Endothelial cell of umbilical vein (primary cell): ENCODE measurements around the gene RAB43. TPM values are rescaled to one million over a fixed set of nuclear protein-coding genes. Genes with fewer than 3 reads are reported as not detected.
"Not testable (repeated sequence)": the region's sequence is repeated elsewhere in the genome, so short reads cannot be mapped to it uniquely, and the experiment has no call there.

Source experiments
- BruUV-seq: library from RNA; stranded (reverse); fragments of 400-500 nt; replicated peaks from 2 replicates; lab custom pipeline; 2021; lab: Mats Ljungman, UMichigan
- CTCF ChIA-PET: fragments of 300-600, 350-600 bp; sonication (Branson Sonifier 250); formaldehyde crosslinking; loops from one replicate; lab custom pipeline; 2021; ENCODE audit warnings: antibody characterized with exemption, inconsistent platforms; lab: Charles Lee
- POLR2A ChIA-PET: fragments of 300-600, 350-600 bp; sonication (Branson Sonifier 250); formaldehyde crosslinking; loops from one replicate; lab custom pipeline; 2021; ENCODE audit warnings: antibody characterized with exemption, inconsistent platforms; lab: Charles Lee
- DNase-seq: peaks from one replicate; pipeline ENCODE4 v3.0.0-alpha.2; 2011; ENCODE audit warnings: low read depth, low spot score
- FAIRE-seq: peaks from 2 replicates; lab custom pipeline; 2011; peaks lifted over from hg19 to GRCh38; lab: Jason Lieb, UNC
- H2AFZ ChIP-seq: 2 replicates; pipeline ENCODE4 v1.6.0; 2012; ENCODE audit warnings: low read depth, low read length, control low read depth, inconsistent platforms
- H3K27ac ChIP-seq: 2 replicates; pipeline ENCODE4 v1.5.1; 2011; ENCODE audit warnings: low read depth, mild to moderate bottlenecking, control low read depth, low read length, moderate library complexity; ENCODE audit not compliant: insufficient read depth
- H3K27me3 ChIP-seq, 2 experiments: 2 replicates each; pipeline versions ENCODE4 v1.6.0 to v1.6.1; 2011; ENCODE audit warnings: low read length in 2 of 2, mixed read lengths in 1 of 2; ENCODE audit not compliant: control insufficient read depth in 2 of 2, insufficient read depth in 2 of 2
- H3K36me3 ChIP-seq, 2 experiments: 2 replicates in 1 of 2; 3 replicates in 1 of 2; pipeline ENCODE4 v1.5.1; 2011; ENCODE audit warnings: low read length in 2 of 2, mild to moderate bottlenecking in 1 of 2, moderate library complexity in 1 of 2; ENCODE audit not compliant: control insufficient read depth in 2 of 2, insufficient read depth in 2 of 2; ENCODE audit errors: extremely low read depth in 1 of 2
- H3K4me1 ChIP-seq: 3 replicates; pipeline ENCODE4 v1.5.1; 2011; ENCODE audit warnings: mild to moderate bottlenecking, low read length; ENCODE audit not compliant: control insufficient read depth, insufficient read depth; ENCODE audit errors: extremely low read depth
- H3K4me2 ChIP-seq: 2 replicates; pipeline ENCODE4 v1.6.1; 2011; ENCODE audit warnings: low read length, control low read depth, mixed read lengths; ENCODE audit not compliant: insufficient read depth
- H3K4me3 ChIP-seq, 3 experiments: fragments of 200-600 bp in 1 of 3; sonication (generic), shearing (Covaris generic) in 1 of 3; replicated peaks in 1 of 3; 2 replicates each; pipeline ENCODE4 v1.5.1; 2011 to 2016; ENCODE audit warnings: control low read depth in 3 of 3, low read length in 3 of 3, mild to moderate bottlenecking in 2 of 3, inconsistent platforms in 1 of 3, low read depth in 1 of 3, moderate library complexity in 1 of 3; ENCODE audit not compliant: insufficient read depth in 1 of 3
- H3K79me2 ChIP-seq: 2 replicates; pipeline ENCODE4 v1.6.0; 2012; ENCODE audit warnings: low read length, inconsistent platforms; ENCODE audit not compliant: control insufficient read depth, insufficient read depth
- H3K9ac ChIP-seq: replicated peaks from 2 replicates; pipeline ENCODE3; 2011; ENCODE audit warnings: low read length, control low read depth; ENCODE audit not compliant: insufficient read depth; ENCODE audit errors: extremely low read depth
- H3K9me1 ChIP-seq: replicated peaks from 3 replicates; pipeline ENCODE4 v1.6.0; 2011; ENCODE audit warnings: mild to moderate bottlenecking, low read length; ENCODE audit not compliant: control insufficient read depth, insufficient read depth; ENCODE audit errors: extremely low read depth
- H3K9me3 ChIP-seq: replicated peaks from 2 replicates; pipeline ENCODE4 v1.5.1; 2012; ENCODE audit warnings: low read length, inconsistent platforms; ENCODE audit not compliant: control insufficient read depth, insufficient read depth
- H4K20me1 ChIP-seq: replicated peaks from 2 replicates; pipeline ENCODE3; 2011; ENCODE audit warnings: mild to moderate bottlenecking, low read length; ENCODE audit not compliant: control insufficient read depth, insufficient read depth; ENCODE audit errors: extremely low read depth
- CTCF ChIP-seq, 2 donors: IDR thresholded peaks; 1 replicate in 1 of 2; 2 replicates in 1 of 2; pipeline ENCODE4 v1.5.1; 2011; ENCODE audit warnings: low read length in 2 of 2, mild to moderate bottlenecking in 2 of 2, moderate library complexity in 2 of 2, control low read depth in 1 of 2, inconsistent platforms in 1 of 2, low read depth in 1 of 2; ENCODE audit not compliant: insufficient read depth in 1 of 2; ENCODE audit errors: extremely low read depth in 1 of 2
- EZH2 ChIP-seq: IDR thresholded peaks from 2 replicates; pipeline ENCODE4 v1.6.1; 2012; ENCODE audit warnings: borderline replicate concordance, low read depth, mild to moderate bottlenecking, moderate library complexity, low read length, inconsistent platforms; ENCODE audit not compliant: severe bottlenecking
- FOS ChIP-seq: IDR thresholded peaks from 2 replicates; pipeline ENCODE4 v1.6.1; 2011; ENCODE audit warnings: mild to moderate bottlenecking, low read length, moderate library complexity, borderline replicate concordance; ENCODE audit not compliant: insufficient read depth
- GATA2 ChIP-seq: IDR thresholded peaks from 2 replicates; pipeline ENCODE4 v1.7.0; 2011; ENCODE audit warnings: low read depth, mild to moderate bottlenecking, moderate library complexity, mixed read lengths, low read length; ENCODE audit not compliant: insufficient read length, insufficient read depth
- JUN ChIP-seq: IDR thresholded peaks from 2 replicates; pipeline ENCODE4 v1.6.1; 2011; ENCODE audit warnings: borderline replicate concordance, low read depth; ENCODE audit not compliant: insufficient read length, insufficient read depth
- MAX ChIP-seq: IDR thresholded peaks from 2 replicates; pipeline ENCODE4 v1.6.1; 2011; ENCODE audit not compliant: insufficient read depth, insufficient read length
- MYC ChIP-seq: IDR thresholded peaks from one replicate; pipeline ENCODE4 v1.6.1; 2011; ENCODE audit warnings: mild to moderate bottlenecking, low read depth, low read length
- POLR2A ChIP-seq: IDR thresholded peaks from 2 replicates; pipeline ENCODE4 v1.6.1; 2012; ENCODE audit warnings: low read depth, mild to moderate bottlenecking, control low read depth, low read length
- POLR2AphosphoS5 ChIP-seq: IDR thresholded peaks from 2 replicates; pipeline ENCODE4 v1.6.1; 2012; ENCODE audit warnings: low read depth, mild to moderate bottlenecking, control low read depth, low read length, moderate library complexity; ENCODE audit not compliant: insufficient read depth
- dilution Hi-C: fragments of 300-500 bp; cut with MboI; formaldehyde crosslinking; loops from one replicate; pipeline ENCODE4 v1.15.0; 2019; ENCODE audit warnings: low sequenced_read_pairs; ENCODE audit not compliant: extremely low pct_ligation_motif_present
- intact Hi-C: fragments of 100-400 bp; cut with micrococcal nuclease; formaldehyde crosslinking; loops from one replicate; pipeline ENCODE4 v1.10.0; 2022
- polyA plus RNA-seq, 4 experiments: library from polyadenylated mRNA; depleted of rRNA in 3 of 4; stranded (reverse) in 3 of 4; unstranded in 1 of 4; fragments of >200 nt; gene quantifications; 2 replicates each; pipeline versions ENCODE4 v1.2.1 to v1.2.3, GENCODE V29; 2011 to 2012; ENCODE audit warnings: missing spikeins in 1 of 4
- total RNA-seq: library from RNA; stranded (reverse); gene quantifications from 2 replicates; pipeline ENCODE4 v1.2.3, GENCODE V29; 2021

RAB43 gene
- total and polyA plus RNA-seq, 2 donors (not counting 3 experiments of a cell fraction or from before 2014, with no cell fraction given), result 18.5 to 31.5 TPM

- intact Hi-C loops, result no loop called here
- no peaks in the 10 kb centered on the region for H3K9me1 ChIP-seq
- H3K36me3 ChIP-seq, result peaks cover 3% of the 10 kb centered on the region in 2 experiments
- BruUV-seq, result no TSS peak
- H4K20me1 ChIP-seq, result no peaks in the 10 kb centered on the region
- H3K4me2 ChIP-seq, result no peak overlapping the region
- no peak for TF ChIP-seq EZH2
- TF ChIP-seq POLR2AphosphoS5, result no peak
- no peak for TF ChIP-seq JUN
- TF ChIP-seq POLR2A, result no peak
- TF ChIP-seq CTCF (IDR thresholded peaks at IDR 0.05; ENCODE audit: extremely low read depth in 1 of 2, insufficient read depth in 1 of 2, low read depth in 1 of 2, low read length in 2 of 2), result no peak
- TF ChIP-seq MAX, result no peak
- no peak for TF ChIP-seq MYC
- no peak for TF ChIP-seq FOS
- TF ChIP-seq GATA2, result no peak
- ChIA-PET CTCF (interaction anchor here (1.0 to 2.5 kb wide), 2 partner anchors 106 to 169 kb away, joined by 4 to 9 read pairs; no protein-coding TSS in a partner anchor), POLR2A (no interaction called here)
- H3K79me2 ChIP-seq, result no peaks in the 10 kb centered on the region
- DNase-seq (no peak), FAIRE-seq (no peak)
- no peaks in the 10 kb centered on the region for H3K27me3 ChIP-seq
- dilution Hi-C loops, result no loop called here
- no peak overlapping the region for H3K27ac ChIP-seq
- H2AFZ ChIP-seq, result no peak overlapping the region
- no peaks in the 10 kb centered on the region for H3K4me1 ChIP-seq
- H3K9ac ChIP-seq, result no peak overlapping the region
- H3K4me3 ChIP-seq, result no peak overlapping the region
- H3K9me3 ChIP-seq, result no peaks in the 10 kb centered on the region
These were observed 18.3 kb upstream of the RAB43 start for GRCh38 chr3:129139911-129140310.

GRCh38 chr3:129136275-129136674, 14.7 kb upstream of the RAB43 start:
- H3K27me3 ChIP-seq, intact Hi-C loops, H3K9ac ChIP-seq, BruUV-seq, H3K9me1 ChIP-seq, POLR2A ChIA-PET, H3K27ac ChIP-seq, H4K20me1 ChIP-seq, DNase-seq, dilution Hi-C loops, H3K4me3 ChIP-seq, H2AFZ ChIP-seq, H3K79me2 ChIP-seq, H3K4me2 ChIP-seq, H3K9me3 ChIP-seq, H3K4me1 ChIP-seq, FAIRE-seq: not testable (repeated sequence)
- CTCF ChIA-PET, result interaction anchor here (1.3 to 5.2 kb wide), 3 partner anchors 83 to 166 kb away, joined by 4 to 27 read pairs (median 4); no protein-coding TSS in a partner anchor
- H3K36me3 ChIP-seq, result peaks cover 8 to 28% of the 10 kb centered on the region in 2 experiments
